H1 (cell line): ENCODE measurements around the gene ARF6. TPM values are rescaled to one million over a fixed set of nuclear protein-coding genes. Genes with fewer than 3 reads are reported as not detected.

Source experiments
- CTCF ChIA-PET: fragments of 300-600 bp; sonication (Branson Sonifier 250); formaldehyde crosslinking; loops from one replicate; lab custom pipeline; 2021; ENCODE audit not compliant: partially characterized antibody; lab: Charles Lee
- POLR2A ChIA-PET: fragments of 300-600 bp; sonication (Branson Sonifier 250); formaldehyde crosslinking; loops from one replicate; lab custom pipeline; 2021; ENCODE audit warnings: inconsistent platforms; ENCODE audit not compliant: partially characterized antibody; lab: Charles Lee
- DNase-seq, 2 experiments: peaks; one replicate each; pipeline versions ENCODE4 v3.0.0 to v3.0.0-alpha.2; 2010 to 2022; ENCODE audit warnings: low spot score in 2 of 2, low read depth in 1 of 2, mixed read lengths in 1 of 2
- FAIRE-seq: peaks from 2 replicates; lab custom pipeline; 2011; peaks lifted over from hg19 to GRCh38; lab: Jason Lieb, UNC
- H2AFZ ChIP-seq: 2 replicates; pipeline ENCODE4 v1.8.1; 2012; ENCODE audit warnings: low read length, inconsistent platforms
- H2AK5ac ChIP-seq: 2 replicates; pipeline ENCODE4 v1.6.1; 2013; ENCODE audit warnings: low read depth, low read length
- H2BK120ac ChIP-seq: replicated peaks from 2 replicates; pipeline ENCODE3; 2013; ENCODE audit warnings: low read depth, low read length, inconsistent platforms
- H2BK12ac ChIP-seq: 2 replicates; pipeline ENCODE4 v1.6.1; 2013; ENCODE audit warnings: low read depth, low read length
- H2BK15ac ChIP-seq: 2 replicates; pipeline ENCODE4 v1.6.1; 2013; ENCODE audit warnings: low read length
- H2BK20ac ChIP-seq: 2 replicates; pipeline ENCODE4 v1.6.1; 2013; ENCODE audit warnings: low read length
- H2BK5ac ChIP-seq: 2 replicates; pipeline ENCODE4 v1.6.1; 2013; ENCODE audit warnings: low read depth, low read length
- H3K14ac ChIP-seq: 2 replicates; pipeline ENCODE4 v1.6.1; 2013; ENCODE audit warnings: inconsistent platforms; ENCODE audit not compliant: insufficient read length
- H3K18ac ChIP-seq: 2 replicates; pipeline ENCODE4 v1.6.1; 2013; ENCODE audit warnings: low read length; ENCODE audit errors: extremely low read depth
- H3K23ac ChIP-seq: 2 replicates; pipeline ENCODE4 v1.6.1; 2013; ENCODE audit warnings: inconsistent platforms; ENCODE audit not compliant: insufficient read length
- H3K23me2 ChIP-seq: 2 replicates; pipeline ENCODE4 v1.6.1; 2013; ENCODE audit warnings: low read depth, low read length
- H3K27ac ChIP-seq: 2 replicates; pipeline ENCODE4 v1.6.1; 2011; ENCODE audit warnings: low read depth, low read length, inconsistent platforms
- H3K27me3 ChIP-seq, 4 experiments: replicated peaks in 1 of 4; 1 replicate in 1 of 4; 2 replicates in 3 of 4; pipeline versions ENCODE4 v1.6.1 to v1.8.1; 2011 to 2013; ENCODE audit warnings: low read length in 3 of 4, mild to moderate bottlenecking in 3 of 4, inconsistent platforms in 2 of 4, mixed read lengths in 2 of 4, moderate library complexity in 1 of 4; ENCODE audit not compliant: control insufficient read depth in 3 of 4, insufficient read depth in 3 of 4; ENCODE audit errors: extremely low read depth in 1 of 4
- H3K36me3 ChIP-seq, 4 experiments: 2 replicates each; pipeline versions ENCODE4 v1.6.1 to v1.8.1; 2011 to 2013; ENCODE audit warnings: mild to moderate bottlenecking in 4 of 4, low read length in 3 of 4, moderate library complexity in 2 of 4, control low read depth in 1 of 4, inconsistent platforms in 1 of 4; ENCODE audit not compliant: insufficient read depth in 4 of 4, control insufficient read depth in 2 of 4
- H3K4ac ChIP-seq: replicated peaks from 2 replicates; pipeline ENCODE3; 2013; ENCODE audit warnings: low read length, low read depth, mixed read lengths, inconsistent platforms; ENCODE audit not compliant: insufficient read length
- H3K4me1 ChIP-seq, 4 experiments: replicated peaks in 1 of 4; 1 replicate in 1 of 4; 2 replicates in 3 of 4; pipeline versions ENCODE4 v1.6.1 to v1.8.1; 2011 to 2013; ENCODE audit warnings: low read length in 3 of 4, inconsistent platforms in 2 of 4, mixed read lengths in 1 of 4; ENCODE audit not compliant: insufficient read depth in 4 of 4, control insufficient read depth in 3 of 4
- H3K4me2 ChIP-seq, 2 experiments: 2 replicates each; pipeline versions ENCODE4 v1.6.1 to v1.8.1; 2011 to 2013; ENCODE audit warnings: low read depth in 2 of 2, low read length in 2 of 2, control low read depth in 1 of 2, inconsistent platforms in 1 of 2, mild to moderate bottlenecking in 1 of 2; ENCODE audit not compliant: insufficient read depth in 1 of 2
- H3K4me3 ChIP-seq, 4 experiments: fragments of 200-600, 300-600 bp in 1 of 4; sonication (generic), shearing (Covaris generic), sonication (Bioruptor Twin) in 1 of 4; 2 replicates each; pipeline versions ENCODE4 v1.5.1 to v1.8.1; 2011 to 2016; ENCODE audit warnings: low read length in 4 of 4, low read depth in 3 of 4, control low read depth in 2 of 4, inconsistent platforms in 2 of 4, mild to moderate bottlenecking in 2 of 4, mixed read lengths in 1 of 4, moderate library complexity in 1 of 4; ENCODE audit not compliant: insufficient read depth in 2 of 4; ENCODE audit errors: extremely low read depth in 1 of 4
- H3K56ac ChIP-seq: replicated peaks from 2 replicates; pipeline ENCODE3; 2013; ENCODE audit warnings: low read depth, mild to moderate bottlenecking, mixed read lengths, low read length, inconsistent platforms; ENCODE audit not compliant: insufficient read length
- H3K79me1 ChIP-seq: 2 replicates; pipeline ENCODE4 v1.6.1; 2013; ENCODE audit warnings: low read depth, low read length, control low read depth
- H3K79me2 ChIP-seq, 2 experiments: 2 replicates each; pipeline versions ENCODE4 v1.6.1 to v1.8.1; 2012 to 2013; ENCODE audit warnings: low read length in 2 of 2, mild to moderate bottlenecking in 2 of 2, inconsistent platforms in 1 of 2; ENCODE audit not compliant: insufficient read depth in 2 of 2, control insufficient read depth in 1 of 2
- H3K9ac ChIP-seq, 4 experiments: replicated peaks in 1 of 4; 1 replicate in 1 of 4; 2 replicates in 3 of 4; pipeline versions ENCODE4 v1.6.1 to v1.8.1; 2011 to 2013; ENCODE audit warnings: low read depth in 3 of 4, low read length in 3 of 4, control low read depth in 2 of 4, mild to moderate bottlenecking in 2 of 4, moderate library complexity in 2 of 4, inconsistent platforms in 1 of 4; ENCODE audit errors: extremely low read depth in 1 of 4
- H3K9me3 ChIP-seq, 2 experiments: 2 replicates each; pipeline versions ENCODE4 v1.6.1 to v1.8.1; 2012 to 2013; ENCODE audit warnings: mild to moderate bottlenecking in 2 of 2, moderate library complexity in 2 of 2, control low read depth in 1 of 2, inconsistent platforms in 1 of 2, low read depth in 1 of 2, low read length in 1 of 2, mixed read lengths in 1 of 2; ENCODE audit not compliant: insufficient read depth in 2 of 2
- H4K20me1 ChIP-seq, 2 experiments: replicated peaks in 1 of 2; 2 replicates each; pipeline versions ENCODE3 to v1.8.1; 2011 to 2013; ENCODE audit warnings: inconsistent platforms in 2 of 2, low read length in 2 of 2, mild to moderate bottlenecking in 1 of 2; ENCODE audit not compliant: insufficient read depth in 2 of 2, control insufficient read depth in 1 of 2
- H4K5ac ChIP-seq: 2 replicates; pipeline ENCODE4 v1.6.1; 2013; ENCODE audit warnings: low read length, low read depth, mixed read lengths, inconsistent platforms; ENCODE audit not compliant: insufficient read length
- H4K8ac ChIP-seq: 2 replicates; pipeline ENCODE4 v1.8.0; 2013; ENCODE audit warnings: mild to moderate bottlenecking, moderate library complexity, low read length, inconsistent platforms; ENCODE audit not compliant: insufficient read depth; ENCODE audit errors: extremely low read depth
- H4K91ac ChIP-seq: replicated peaks from 2 replicates; pipeline ENCODE3; 2013; ENCODE audit warnings: low read length, mixed read lengths, inconsistent platforms; ENCODE audit not compliant: insufficient read length
- BACH1 ChIP-seq: IDR thresholded peaks from 2 replicates; pipeline ENCODE4 v1.6.1; 2012; ENCODE audit warnings: low read length, improper control_type of control experiment
- CBX5 ChIP-seq: fragments of 300-800, 300-1000 bp; sonication (generic); IDR thresholded peaks from 2 replicates; pipeline ENCODE4 v1.7.1; 2016; ENCODE audit warnings: antibody characterized with exemption, low read length, low read depth
- CBX8 ChIP-seq: fragments of 300-800, 300-1000 bp; sonication (generic); IDR thresholded peaks from 2 replicates; pipeline ENCODE4 v1.7.1; 2016; ENCODE audit warnings: low read depth, low read length, borderline replicate concordance
- POLR2A ChIP-seq, 2 experiments: IDR thresholded peaks; 1 replicate in 1 of 2; 2 replicates in 1 of 2; pipeline ENCODE4 v1.6.1; 2011; ENCODE audit warnings: low read depth in 2 of 2, low read length in 2 of 2, mild to moderate bottlenecking in 2 of 2; ENCODE audit errors: control extremely low read depth in 1 of 2
- RBBP5 ChIP-seq: IDR thresholded peaks from 2 replicates; pipeline ENCODE4 v1.7.1; 2012; ENCODE audit warnings: low read depth, mild to moderate bottlenecking, inconsistent platforms, low read length, moderate library complexity, borderline replicate concordance
- TAF1 ChIP-seq: IDR thresholded peaks from 2 replicates; pipeline ENCODE4 v1.6.1; 2011; ENCODE audit warnings: mild to moderate bottlenecking, low read depth, low read length
- USF2 ChIP-seq: IDR thresholded peaks from 2 replicates; pipeline ENCODE4 v1.6.1; 2011; ENCODE audit warnings: low read length, improper control_type of control experiment
- YY1 ChIP-seq: IDR thresholded peaks from 2 replicates; pipeline ENCODE4 v1.6.1; 2011; ENCODE audit warnings: low read depth, mild to moderate bottlenecking, low read length
- WGBS, 2 experiments: shearing (Covaris generic) in 1 of 2; methylation state at CpG; one replicate each; pipeline versions ENCODE4 v1.1.6 to v1.1.7; 2013 to 2015; ENCODE audit warnings: low lambda C conversion rate in 2 of 2, mixed read lengths in 2 of 2, inconsistent platforms in 1 of 2, low coverage in 1 of 2, missing lambda C conversion rate in 1 of 2; ENCODE audit not compliant: insufficient replicate concordance in 2 of 2, insufficient coverage in 1 of 2, insufficient read length in 1 of 2; ENCODE audit errors: extremely low coverage in 1 of 2, missing lambda C conversion rate in 1 of 2; 5-methylcytosine and 5-hydroxymethylcytosine counted together
- polyA plus RNA-seq, 7 experiments: library from polyadenylated mRNA; depleted of rRNA in 3 of 7; stranded (reverse) in 5 of 7; unstranded in 2 of 7; fragments of >200 nt in 5 of 7; fragments of 200-250 nt in 2 of 7; gene quantifications; 1 replicate in 5 of 7; 2 replicates in 1 of 7; 4 replicates in 1 of 7; pipeline versions ENCODE4 v1.2.1 to v1.2.3, GENCODE V29; 2011 to 2013; ENCODE audit warnings: missing spikeins in 2 of 7, mixed read lengths in 2 of 7
- total RNA-seq: library from RNA; stranded (reverse); fragmentation: NEBNext Ultra II Directional; extraction: Animal tissue kit (Norgen Biotek cat#: 25700); gene quantifications from 2 replicates; pipeline ENCODE4 v1.2.1, GENCODE V29; 2021

The ARF6 gene
- total and polyA plus RNA-seq, 2 of the 8 experiments (the other 6 are each of a cell fraction or from before 2014, with no cell fraction given), result 17.2 to 56.7 TPM

DNA sequence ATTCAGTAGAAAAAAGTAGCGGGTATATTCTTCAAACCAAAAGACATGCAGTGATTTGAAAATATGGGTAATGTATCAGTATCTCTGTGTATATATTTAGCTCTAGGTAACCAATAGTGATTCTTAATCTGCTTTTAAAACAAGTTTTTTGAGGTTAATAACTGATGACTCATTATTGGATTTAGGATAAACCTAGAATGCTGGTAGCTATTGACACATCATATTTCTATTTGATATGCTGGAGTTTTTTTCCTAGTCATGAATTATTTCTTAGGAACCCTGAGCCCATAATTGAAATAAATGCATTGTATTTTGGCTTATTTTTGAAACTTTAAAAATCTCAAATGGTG is 15.5 kb downstream of the ARF6 start:
- no peak overlapping the region for H2BK5ac ChIP-seq
- no peak overlapping the region for H2AK5ac ChIP-seq
- H4K91ac ChIP-seq, result no peak overlapping the region
- POLR2A ChIA-PET, result no interaction called here
- no peak overlapping the region for H3K27ac ChIP-seq
- H3K23ac ChIP-seq, result no peak overlapping the region
- no peaks in the 10 kb centered on the region for H3K79me2 ChIP-seq
- no peak for FAIRE-seq
- H3K36me3 ChIP-seq, result no peaks in the 10 kb centered on the region
- H4K8ac ChIP-seq, result no peak overlapping the region
- H2AFZ ChIP-seq, result no peak overlapping the region
- no peaks in the 10 kb centered on the region for H4K20me1 ChIP-seq
- DNase-seq, result no peak
- H3K27me3 ChIP-seq, result no peaks in the 10 kb centered on the region
- no peak overlapping the region for H2BK120ac ChIP-seq
- H3K4ac ChIP-seq, result no peak overlapping the region
- no peak overlapping the region for H2BK12ac ChIP-seq
- no peaks in the 10 kb centered on the region for H3K9me3 ChIP-seq
- H2BK20ac ChIP-seq, result no peak overlapping the region
- no peaks in the 10 kb centered on the region for H3K23me2 ChIP-seq
- H3K4me3 ChIP-seq, result no peak overlapping the region
- no peaks in the 10 kb centered on the region for H3K79me1 ChIP-seq
- CTCF ChIA-PET, result interaction anchor here (1.4 kb wide), 1 partner anchor 64 kb away, joined by 3 read pairs; no protein-coding TSS in a partner anchor
- H3K18ac ChIP-seq, result no peak overlapping the region
- H2BK15ac ChIP-seq, result no peak overlapping the region
- no peaks in the 10 kb centered on the region for H3K4me1 ChIP-seq
- H3K14ac ChIP-seq, result no peak overlapping the region
- H3K56ac ChIP-seq, result no peak overlapping the region
- no peak overlapping the region for H3K4me2 ChIP-seq
- 0% methylated on average over 1 of the region's 1 CpG; no CpG with 5 or more reads in 1 of the 2 experiments for WGBS, 2 experiments
- H3K9ac ChIP-seq, result no peak overlapping the region
- TF ChIP-seq RBBP5 (no peak), TAF1 (no peak), CBX5 (no peak), CBX8 (no peak), POLR2A (IDR thresholded peaks at IDR 0.05; ENCODE audit: control extremely low read depth in 1 of 2, low read depth in 2 of 2, low read length in 2 of 2) (no peak), YY1 (no peak), BACH1 (no peak), USF2 (no peak)
- H4K5ac ChIP-seq, result no peak overlapping the region
